ENCODE results near the gene OTOS.

OTOS gene

DNA sequence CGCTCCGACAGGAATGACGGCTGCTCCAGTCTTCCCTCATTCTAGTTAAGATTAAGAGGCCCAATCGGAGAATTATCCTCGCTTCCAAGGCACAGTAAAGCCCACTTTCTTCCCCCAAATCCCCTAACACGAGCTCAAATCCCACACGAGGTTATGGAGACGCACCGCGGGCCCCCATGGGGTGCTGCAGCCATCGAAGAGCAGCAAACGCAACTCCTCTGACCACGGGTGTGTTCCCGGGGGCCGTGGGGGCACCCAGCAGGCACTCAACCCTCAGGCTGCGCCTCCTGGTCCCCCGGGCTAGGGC is 4.8 kb downstream of the OTOS start:
- DNase-seq: no peak

GRCh38 chr2:240134956-240135520 is 5.4 kb downstream of the OTOS start:
- DNase-seq: no peak

GRCh38 chr2:240134466-240134865 is 6.0 kb downstream of the OTOS start:
- no peak for DNase-seq

GRCh38 chr2:240133401-240133800 is 7.1 kb downstream of the OTOS start:
- no peak for DNase-seq

DNA sequence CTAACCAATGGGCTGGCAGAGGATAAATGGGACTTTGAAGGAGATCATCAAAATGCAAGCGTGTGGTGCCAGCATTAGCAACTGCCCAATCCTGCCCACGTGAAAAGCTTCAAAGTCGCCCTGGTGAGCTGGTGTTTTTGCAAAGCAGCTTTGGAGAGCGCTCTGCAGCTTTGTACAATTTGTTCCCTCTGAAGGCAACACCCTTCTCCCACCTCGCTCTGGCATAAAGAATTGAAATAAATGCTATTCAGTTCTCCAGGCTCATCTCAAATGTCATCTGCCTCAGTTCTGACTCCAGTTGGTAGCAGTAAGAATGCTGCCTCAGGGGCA is 7.8 kb downstream of the OTOS start:
- DNase-seq: no peak

GRCh38 chr2:240131941-240132650 is 8.4 kb downstream of the OTOS start:
- DNase-seq: no peak

- DNase-seq: no peak
These were observed 9.2 kb downstream of the OTOS start for GRCh38 chr2:240131296-240131695.

GRCh38 chr2:240130393-240131195 is 9.9 kb downstream of the OTOS start:
- no peak for DNase-seq

GRCh38 chr2:240129731-240130392 is 10.6 kb downstream of the OTOS start:
- DNase-seq: no peak

GRCh38 chr2:240129311-240129710 is 11.1 kb downstream of the OTOS start:
- DNase-seq: no peak

DNA sequence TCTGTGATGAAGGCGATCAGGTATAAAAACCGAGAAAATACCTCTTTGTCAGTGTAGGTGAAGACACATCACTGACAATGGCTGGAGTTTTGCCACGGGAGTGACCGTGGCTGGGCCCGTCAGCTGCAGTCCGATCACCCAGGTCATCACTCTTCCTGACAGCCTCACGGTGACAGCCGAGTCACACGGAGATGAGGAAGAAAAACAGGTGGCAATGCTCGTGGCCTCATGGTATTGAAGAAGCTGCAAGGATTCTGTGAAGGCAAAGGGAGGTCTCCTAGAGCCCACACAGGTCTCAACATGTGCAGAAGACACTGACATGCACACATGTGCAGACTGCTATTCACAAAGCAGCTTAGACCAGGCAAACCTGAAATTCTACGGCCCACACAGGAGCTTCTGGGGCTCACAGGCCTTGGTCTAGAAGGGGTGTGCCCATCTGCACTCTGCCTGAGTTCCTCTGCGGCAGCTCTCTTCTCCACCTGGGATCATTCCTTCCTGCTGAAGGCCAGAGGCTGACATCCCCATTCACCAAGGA is 11.8 kb downstream of the OTOS start:
- DNase-seq: no peak

GRCh38 chr2:240127911-240128607 is 12.4 kb downstream of the OTOS start:
- no peak for DNase-seq

GRCh38 chr2:240127191-240127750 is 13.2 kb downstream of the OTOS start:
- DNase-seq: no peak

DNA sequence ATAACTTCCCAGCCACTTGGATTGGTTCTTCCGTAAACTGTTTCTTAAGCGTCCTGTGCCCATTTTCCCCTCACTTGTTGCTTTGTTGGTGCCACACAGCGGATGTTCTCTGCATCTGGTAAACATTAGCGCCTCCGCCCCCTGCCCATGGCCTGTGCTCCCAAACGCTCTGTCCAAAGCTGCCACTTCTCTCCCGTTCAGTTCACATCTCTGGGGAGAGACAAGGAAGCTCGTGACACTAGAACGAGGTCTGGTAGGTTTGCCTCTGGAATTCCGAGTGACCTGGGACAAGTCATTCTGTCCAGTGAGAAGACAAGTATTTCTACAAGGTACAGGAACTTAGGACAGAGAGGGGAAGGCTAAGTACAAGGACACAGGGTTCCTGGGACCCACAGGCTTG is 13.7 kb downstream of the OTOS start:
- DNase-seq: no peak

- no peak for DNase-seq
These were observed 14.7 kb downstream of the OTOS start for GRCh38 chr2:240125742-240126141.

- DNase-seq: no peak
These were observed 15.8 kb downstream of the OTOS start for GRCh38 chr2:240124651-240125030.

GRCh38 chr2:240123821-240124650 is 16.4 kb downstream of the OTOS start:
- no peak for DNase-seq

- DNase-seq: no peak
These were observed 18.8 kb downstream of the OTOS start for GRCh38 chr2:240121675-240122074.

GRCh38 chr2:240121190-240121589 is 19.3 kb downstream of the OTOS start:
- no peak for DNase-seq

- no peak for DNase-seq
These were observed 26.2 kb downstream of the OTOS start for GRCh38 chr2:240114233-240114632.

DNA sequence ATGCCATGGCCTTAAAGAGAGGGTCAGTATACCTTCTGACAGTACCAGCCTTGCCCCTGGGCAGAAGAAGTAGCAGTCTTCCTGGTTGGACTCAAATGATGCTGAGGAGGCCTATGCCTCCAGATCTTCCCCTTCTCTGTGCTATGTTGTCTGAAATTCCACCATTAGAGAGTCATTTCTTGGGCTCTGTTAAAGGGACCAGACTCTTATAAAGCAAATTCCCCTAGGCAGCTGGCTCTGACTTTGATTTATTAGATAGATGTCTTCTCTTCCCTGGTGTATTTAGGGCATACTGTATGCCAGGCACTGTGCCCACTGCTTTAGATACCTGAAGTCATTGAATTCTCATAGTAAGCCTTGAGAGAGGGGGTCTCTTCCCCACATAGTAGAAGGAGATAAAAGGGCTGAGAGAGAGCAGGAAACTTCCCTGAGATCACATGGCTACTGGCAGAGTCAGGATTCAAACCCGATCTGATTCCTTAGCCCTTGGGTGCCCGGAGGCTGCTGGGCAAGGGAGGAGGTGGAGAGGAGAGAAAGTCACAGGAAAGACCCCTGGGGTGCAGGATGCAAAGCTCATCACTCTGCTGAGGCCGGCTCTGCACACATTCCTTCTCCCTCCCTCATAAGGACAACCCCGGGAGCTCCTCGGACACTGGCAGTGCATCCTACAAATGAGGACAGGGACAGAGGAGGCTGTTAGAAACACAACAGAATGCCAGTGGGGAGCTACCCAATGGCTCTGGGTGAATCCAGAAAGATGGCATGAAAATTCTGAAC is 27.4 kb downstream of the OTOS start:
- no peak for DNase-seq

Measured in activated effector memory CD4-positive, alpha-beta T cell treated with Interleukin-2 at 50 U/mL for 16 hours (primary cell).